A204.1 (cell line): Measurements from ENCODE around the gene CFP.

Source experiments
- FAIRE-seq: peaks from 2 replicates; lab custom pipeline; 2012; peaks lifted over from hg19 to GRCh38; lab: Jason Lieb, UNC

Gene CFP

DNA sequence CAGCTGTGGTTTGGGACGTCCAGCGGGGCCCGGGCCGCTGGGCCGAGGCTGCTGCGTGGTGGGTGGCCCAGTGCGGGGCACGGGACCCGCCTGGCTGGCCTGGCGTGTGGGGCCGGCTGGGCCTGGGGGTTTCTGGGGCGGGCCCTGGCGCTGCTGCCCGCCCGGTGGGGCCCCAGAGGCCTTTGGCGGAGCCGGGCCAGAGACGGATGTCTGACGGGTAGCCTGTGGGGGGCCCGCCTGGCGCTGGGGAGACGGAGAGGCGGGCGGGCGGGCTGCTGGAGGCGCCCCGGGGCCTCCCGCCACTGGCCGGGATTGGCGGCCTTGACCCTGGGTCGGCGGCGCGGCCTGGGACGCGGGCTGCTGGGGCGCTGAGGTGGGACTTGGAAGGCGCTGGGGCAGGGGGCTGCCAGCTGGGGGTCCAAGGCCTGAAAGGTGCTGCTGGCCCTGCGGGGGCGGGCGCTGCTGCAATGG, 55.6 kb downstream of the CFP start:
- FAIRE-seq = no peak

DNA sequence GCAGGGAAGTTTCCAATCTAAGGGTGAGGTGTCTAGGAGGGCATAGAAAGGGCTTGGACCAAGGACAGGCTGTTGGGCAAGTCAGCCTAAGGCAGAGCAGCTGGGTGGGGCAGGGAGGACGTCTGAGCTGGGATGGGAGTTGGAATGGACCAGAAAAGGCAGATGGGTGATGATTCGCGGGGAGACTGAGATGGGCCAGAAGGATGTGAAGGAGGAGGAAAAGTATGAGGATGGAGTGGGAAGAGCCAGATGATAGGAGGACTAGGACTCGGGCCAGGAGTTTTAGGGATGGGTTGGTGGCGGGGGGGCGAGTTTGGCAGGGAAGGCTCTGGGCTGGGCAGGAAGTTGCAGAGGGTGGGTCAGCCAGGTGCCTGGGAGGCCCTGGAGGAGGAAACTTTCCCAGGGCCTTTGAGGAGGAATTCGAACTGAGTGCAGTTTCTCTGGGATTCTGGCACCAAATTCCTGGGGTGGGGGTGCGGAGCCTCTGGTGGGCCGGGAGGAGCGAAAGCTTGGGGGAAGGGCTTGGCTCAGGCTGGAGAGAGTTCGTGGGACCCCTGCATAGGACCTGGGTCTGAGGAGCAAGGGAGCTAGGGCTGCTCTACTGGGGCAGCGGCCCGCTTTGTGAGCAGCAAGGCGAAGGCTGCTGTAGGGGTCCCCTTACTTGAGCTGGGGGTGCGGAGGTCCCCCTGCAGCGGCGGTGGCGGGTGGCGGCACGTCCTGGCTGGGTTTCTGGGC, 56.2 kb downstream of the CFP start:
- no peak for FAIRE-seq
